Activated naive CD8-positive, alpha-beta T cell treated with anti-CD3 and anti-CD28 coated beads, Interleukin-2, amount 50 U/mL, for 16 hours (primary cell): ENCODE data around the gene BZW1.
A peak's percentile ranks its signal among the peaks of the same experiment; 100 is the strongest.
"Not testable (repeated sequence)": the region's sequence is repeated elsewhere in the genome, so short reads cannot be mapped to it uniquely, and the experiment has no call there.

Experiments used
- DNase-seq: peaks from one replicate; pipeline ENCODE4 v3.0.0-alpha.2; 2020; ENCODE audit warnings: low read depth, low spot score

The BZW1 gene

DNA sequence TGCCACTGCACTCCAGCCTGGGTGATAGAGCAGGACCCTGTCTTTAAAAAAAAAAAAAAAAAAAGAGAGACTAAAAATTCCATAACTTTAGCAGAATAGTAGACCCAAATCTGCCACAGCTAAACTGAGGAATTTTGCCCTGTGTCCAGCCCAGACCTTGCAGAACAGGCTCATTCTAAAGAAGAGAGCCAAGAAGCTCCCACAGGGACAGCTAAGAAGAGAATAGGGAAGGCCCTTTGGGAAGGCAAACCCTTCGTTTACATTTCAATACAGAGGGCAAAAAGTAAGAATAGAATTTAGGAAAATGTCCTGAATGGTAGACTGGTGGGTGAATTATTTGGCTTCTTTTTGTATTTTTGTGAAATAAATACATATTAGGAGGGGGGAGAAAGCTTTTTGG lies 21.5 kb upstream of the BZW1 start:
- no peak for DNase-seq

- no peak for DNase-seq
Measured at GRCh38 chr2:200791905-200792304, 19.8 kb upstream of the BZW1 start.

- DNase-seq: no peak
Measured at GRCh38 chr2:200794143-200794542, 17.6 kb upstream of the BZW1 start.

DNA sequence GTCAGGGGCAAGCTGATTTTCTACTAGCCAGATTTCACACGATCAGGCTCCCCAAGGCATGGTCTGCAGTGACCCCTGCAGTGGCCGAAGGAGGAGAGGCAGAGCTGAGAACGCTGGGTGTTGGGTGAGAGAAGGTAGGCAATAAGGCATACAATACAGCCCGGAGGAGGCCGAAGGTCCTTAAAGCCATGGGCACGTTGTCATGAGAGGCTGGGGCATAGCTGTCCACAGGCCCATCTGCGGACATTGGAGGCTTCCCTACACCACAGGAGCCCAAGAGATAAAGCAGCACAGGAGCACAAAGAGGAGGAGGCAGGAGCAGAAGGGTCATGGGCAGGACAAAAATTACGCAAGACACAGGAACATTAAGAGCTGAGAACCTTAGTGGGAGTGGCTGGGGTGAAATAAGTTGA lies 16.7 kb upstream of the BZW1 start:
- no peak for DNase-seq

DNA sequence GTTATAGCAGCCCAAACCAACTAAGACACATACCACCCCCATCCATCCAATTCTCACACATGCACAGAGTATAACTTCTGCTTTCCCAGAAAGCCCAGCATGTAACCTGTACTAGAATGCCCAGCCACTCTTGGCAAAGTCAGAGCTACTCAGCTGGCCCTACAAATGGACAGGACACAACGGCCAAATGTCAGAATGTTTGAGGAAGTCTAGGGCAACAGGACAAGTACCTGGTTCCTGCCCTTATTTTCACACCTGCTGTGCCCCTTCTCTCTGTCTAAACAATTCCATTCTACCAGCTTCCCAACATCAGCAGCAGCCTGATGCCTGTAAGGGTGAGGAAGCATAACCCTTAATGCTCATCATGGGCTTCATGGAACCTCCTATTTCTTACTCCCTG lies 15.1 kb upstream of the BZW1 start:
- DNase-seq: no peak

- DNase-seq: no peak
Measured at GRCh38 chr2:200797242-200797770, 14.4 kb upstream of the BZW1 start.

GRCh38 chr2:200798514-200798913 lies 13.2 kb upstream of the BZW1 start:
- no peak for DNase-seq

- no peak for DNase-seq
Measured at GRCh38 chr2:200800458-200800857, 11.3 kb upstream of the BZW1 start.

GRCh38 chr2:200801431-200801830 lies 10.3 kb upstream of the BZW1 start:
- not testable (repeated sequence) for DNase-seq

DNA sequence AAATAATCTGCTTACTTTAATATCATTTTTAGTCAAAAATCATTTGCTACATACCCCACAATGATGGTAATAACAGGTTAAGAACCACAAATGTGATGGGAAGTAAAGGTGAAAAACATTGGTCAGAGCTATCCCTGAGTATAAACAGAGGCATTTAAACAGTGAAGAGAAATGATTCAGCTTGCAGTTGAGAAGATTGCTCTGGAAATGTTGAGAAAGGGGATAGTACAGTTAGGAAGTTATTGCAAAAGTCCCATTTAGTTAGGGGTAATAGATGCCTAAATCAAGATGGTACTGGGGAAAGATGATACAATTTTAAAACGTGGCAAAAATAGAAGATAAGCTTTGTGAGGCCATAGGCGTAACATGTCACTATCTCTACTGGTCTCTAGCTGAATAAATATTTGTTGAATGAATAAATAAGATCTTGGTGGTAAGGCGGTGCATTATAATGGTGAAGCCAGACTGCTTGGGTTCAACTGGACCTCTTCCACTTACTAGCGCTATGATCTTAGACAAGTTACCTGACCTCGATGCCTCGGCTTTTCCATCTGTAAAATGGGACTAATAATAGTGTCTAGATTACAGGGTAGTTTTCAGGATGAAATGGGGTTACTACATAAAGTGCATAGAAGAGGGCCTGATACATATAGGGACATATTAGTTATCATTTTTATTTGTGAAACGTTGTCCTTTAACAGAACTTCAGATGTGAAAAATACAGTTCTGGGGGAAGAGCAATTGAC lies 2.0 kb upstream of the BZW1 start:
- DNase-seq: no peak

DNA sequence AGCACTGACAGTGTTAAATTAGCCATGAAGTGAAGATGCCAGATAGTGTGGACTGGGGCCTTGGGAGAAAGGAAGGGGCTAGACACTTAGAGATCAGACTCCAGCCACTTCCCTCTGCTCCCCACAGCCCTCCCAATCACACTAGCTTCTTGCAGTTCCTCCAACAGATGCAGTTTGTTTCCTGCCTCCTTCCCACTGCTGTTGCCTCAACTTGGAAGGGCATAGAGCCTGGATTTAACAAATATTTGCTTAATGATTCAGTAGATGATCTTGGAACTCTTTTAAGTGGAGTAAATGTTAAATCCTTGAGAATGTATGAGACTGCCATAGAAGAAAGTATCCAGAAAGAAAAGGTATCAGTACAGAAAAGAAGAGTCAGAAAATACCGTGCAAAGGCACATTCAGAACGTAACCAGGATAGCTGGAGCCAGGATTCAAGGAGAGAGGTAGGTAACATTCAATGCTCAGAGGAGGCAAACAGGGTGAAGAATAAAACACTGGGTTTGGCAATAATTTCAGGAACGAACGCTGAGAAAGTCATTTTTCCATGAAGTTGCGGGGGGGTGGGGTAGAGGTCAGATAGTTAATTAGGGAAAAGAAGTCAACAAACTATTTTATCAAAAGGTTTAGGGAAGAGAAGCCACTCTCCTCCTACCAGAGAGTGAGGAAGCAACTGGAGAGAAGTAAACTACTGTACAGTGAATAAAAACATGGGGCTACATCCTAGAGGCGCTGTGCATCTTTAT lies 1.3 kb upstream of the BZW1 start:
- no peak for DNase-seq

- no peak for DNase-seq
Measured at GRCh38 chr2:200810998-200811332, 745 bp upstream of the BZW1 start.

- peak; percentile 29 for DNase-seq
Measured at GRCh38 chr2:200812122-200813022, 662 bp downstream of the BZW1 start.

GRCh38 chr2:200814276-200814815 lies 2.6 kb downstream of the BZW1 start:
- DNase-seq: no peak

- no peak for DNase-seq
Measured at GRCh38 chr2:200814917-200815316, 3.2 kb downstream of the BZW1 start.

- not testable (repeated sequence) for DNase-seq
Measured at GRCh38 chr2:200818732-200819131, 7.0 kb downstream of the BZW1 start.

GRCh38 chr2:200820573-200821234 lies 9.0 kb downstream of the BZW1 start:
- DNase-seq: no peak

DNA sequence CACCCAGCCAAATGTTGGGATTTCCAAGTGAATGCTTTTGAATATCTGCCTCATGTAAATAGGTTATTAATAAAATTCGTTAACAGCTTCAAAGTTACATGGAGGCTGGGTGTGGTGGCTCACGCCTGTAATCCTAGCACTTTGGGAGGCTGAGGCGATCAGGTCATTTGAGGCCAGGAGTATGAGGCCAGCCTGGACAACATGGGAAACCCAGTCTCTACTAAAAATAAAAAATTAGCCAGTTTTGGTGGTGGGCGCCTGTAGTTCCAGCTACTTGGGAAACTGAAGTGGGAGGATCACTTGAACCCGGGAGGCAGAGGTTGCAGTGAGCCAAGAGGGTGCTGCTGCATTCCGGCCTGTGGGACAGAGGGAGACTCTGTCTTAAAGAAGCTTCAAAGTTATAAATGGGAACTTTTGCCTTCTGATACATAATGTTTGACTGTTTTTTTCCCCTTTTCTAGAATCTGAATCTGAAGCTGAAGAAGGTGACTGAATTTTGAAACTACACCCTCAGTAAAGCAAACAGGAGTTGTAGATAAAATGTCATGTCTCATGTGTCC lies 10.1 kb downstream of the BZW1 start:
- no peak for DNase-seq

GRCh38 chr2:200828104-200828503 lies 16.4 kb downstream of the BZW1 start:
- no peak for DNase-seq

DNA sequence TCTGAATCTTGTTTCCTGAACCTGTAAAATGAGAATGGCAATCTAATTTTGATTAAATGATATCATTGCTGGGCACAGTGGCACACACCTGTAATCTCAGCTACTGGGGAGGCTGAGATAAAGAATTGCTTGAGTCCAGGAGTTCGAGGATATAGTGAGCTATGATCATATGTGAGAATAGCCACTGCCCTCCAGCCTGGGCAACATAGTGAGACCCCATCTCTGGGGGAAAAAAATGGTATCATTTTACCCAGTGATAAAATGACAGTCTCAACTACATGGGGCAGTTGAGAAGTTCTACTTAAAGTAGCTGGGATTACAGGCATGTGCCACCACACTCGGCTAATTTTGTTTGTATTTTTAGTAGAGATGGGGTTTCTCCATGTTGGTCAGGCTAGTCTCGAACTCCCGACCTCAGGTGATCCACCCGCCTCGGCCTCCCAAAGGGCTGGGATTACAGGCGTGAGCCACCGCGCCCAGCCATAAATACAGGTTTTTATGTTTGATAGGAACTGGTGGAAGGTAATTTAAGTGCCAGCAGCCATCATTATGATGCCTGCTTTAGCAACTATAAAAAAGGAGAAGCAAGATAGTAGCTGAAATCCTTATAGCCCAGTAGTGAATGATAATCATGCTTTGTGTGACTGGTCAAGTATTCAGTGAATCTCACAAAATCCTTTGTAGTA lies 17.0 kb downstream of the BZW1 start:
- DNase-seq: no peak
